Transverse colon (tissue), 4 donors: Measurements from ENCODE around the gene ARHGAP22. TPM values are rescaled to one million over a fixed set of nuclear protein-coding genes. Genes with fewer than 3 reads are reported as not detected.

Source experiments
- DNase-seq: peaks from one replicate; pipeline ENCODE4 v3.0.0-alpha.2; 2019
- H3K27ac ChIP-seq, 4 donors: fragments of 200-600 bp; sonication (generic); 2 replicates each; pipeline ENCODE4 v1.5.1; 2016 to 2018; ENCODE audit warnings: inconsistent platforms in 4 of 4
- H3K27me3 ChIP-seq: fragments of 200-600 bp; sonication (generic); 2 replicates; pipeline ENCODE4 v1.5.1; 2017; ENCODE audit warnings: inconsistent platforms
- H3K36me3 ChIP-seq, 4 donors: fragments of 200-600 bp; sonication (generic); 2 replicates each; pipeline ENCODE4 v1.5.1; 2017 to 2019; ENCODE audit warnings: inconsistent platforms in 4 of 4
- H3K4me1 ChIP-seq, 4 donors: fragments of 200-600 bp; sonication (generic); 2 replicates each; pipeline ENCODE4 v1.5.1; 2017 to 2020; ENCODE audit warnings: inconsistent platforms in 4 of 4
- H3K4me3 ChIP-seq, 4 donors: fragments of 200-600 bp; sonication (generic); 1 replicate in 1 of 4; 2 replicates in 3 of 4; pipeline versions ENCODE4 v1.5.1 to v1.6.1; 2017 to 2019; ENCODE audit warnings: inconsistent platforms in 4 of 4
- H3K9me3 ChIP-seq, 2 donors: fragments of 200-600 bp; sonication (generic); 2 replicates each; pipeline ENCODE4 v1.5.1; 2017 to 2019; ENCODE audit warnings: inconsistent platforms in 2 of 2
- EP300 ChIP-seq: sonication (generic); formaldehyde crosslinking; IDR thresholded peaks from one replicate; pipeline ENCODE4 v1.6.1; 2017; ENCODE audit warnings: antibody characterized with exemption, low read depth
- POLR2A ChIP-seq: fragments of 450-650 bp; IDR thresholded peaks from one replicate; pipeline ENCODE4 v1.6.1; 2016; ENCODE audit warnings: antibody characterized with exemption, mild to moderate bottlenecking, moderate library complexity
- POLR2AphosphoS5 ChIP-seq, 3 donors: sonication (generic); formaldehyde crosslinking; IDR thresholded peaks; one replicate each; pipeline ENCODE4 v1.6.1; 2016; ENCODE audit warnings: antibody characterized with exemption in 3 of 3
- WGBS, 2 donors: methylation state at CpG; one replicate each; pipeline ENCODE4 v1.1.5; 2018; ENCODE audit warnings: low coverage in 1 of 2; 5-methylcytosine and 5-hydroxymethylcytosine counted together
- in situ Hi-C, 4 donors: fragments of 200-750 bp; cut with MboI; loops; one replicate each; pipeline versions ENCODE4 v1.15.0 to v1.15.1; 2017; ENCODE audit warnings: low sequenced_read_pairs in 3 of 4, low pct_ligation_motif_present in 1 of 4, low pct_unique_long_range_greater_than_20kb in 1 of 4
- intact Hi-C: fragments of 100-400 bp; cut with DNase I; formaldehyde crosslinking; loops from one replicate; pipeline ENCODE4 v1.15.1; 2023; ENCODE audit warnings: low total_unique reads
- total RNA-seq, 4 donors: library from RNA; depleted of rRNA; stranded (reverse); fragments of >200 nt; gene quantifications; one replicate each; pipeline ENCODE4 v1.1.0, GENCODE V29; 2016
- TF ChIP-seq, protein P1 (sequence below), 5 experiments: fragments of 200-600 bp in 3 of 5; fragments of 450-650 bp in 2 of 5; sonication (generic) in 3 of 5; IDR thresholded peaks; 1 replicate in 2 of 5; 2 replicates in 3 of 5; pipeline ENCODE4 v1.5.1; 2016 to 2017; ENCODE audit warnings: antibody characterized with exemption in 5 of 5, inconsistent platforms in 3 of 5, mild to moderate bottlenecking in 2 of 5, moderate library complexity in 1 of 5

The ARHGAP22 gene
- total RNA-seq, 4 donors from 2014 or later: 1.4 to 3.4 (median 1.7) TPM; not detected in 1

- Histone ChIP-seq H3K27ac (no peak overlapping the region), H3K36me3 (no peaks in the 10 kb centered on the region), H3K27me3 (peaks cover 19% of the 10 kb centered on the region), H3K4me1 (no peaks in the 10 kb centered on the region), H3K9me3 (no peaks in the 10 kb centered on the region), H3K4me3 (no peak overlapping the region)
- WGBS, 2 donors: 82 to 100% methylated on average over 1 to 3 of the region's 3 CpGs
- no peak for DNase-seq
- in situ Hi-C loops: no loop called here
- intact Hi-C loops: no loop called here
- no peak for TF ChIP-seq POLR2A
Measured at GRCh38 chr10:48468130-48468790, 136.6 kb downstream of the ARHGAP22 start.

GRCh38 chr10:48467669-48468068 is 137.2 kb downstream of the ARHGAP22 start:
- TF ChIP-seq, protein P1, sequence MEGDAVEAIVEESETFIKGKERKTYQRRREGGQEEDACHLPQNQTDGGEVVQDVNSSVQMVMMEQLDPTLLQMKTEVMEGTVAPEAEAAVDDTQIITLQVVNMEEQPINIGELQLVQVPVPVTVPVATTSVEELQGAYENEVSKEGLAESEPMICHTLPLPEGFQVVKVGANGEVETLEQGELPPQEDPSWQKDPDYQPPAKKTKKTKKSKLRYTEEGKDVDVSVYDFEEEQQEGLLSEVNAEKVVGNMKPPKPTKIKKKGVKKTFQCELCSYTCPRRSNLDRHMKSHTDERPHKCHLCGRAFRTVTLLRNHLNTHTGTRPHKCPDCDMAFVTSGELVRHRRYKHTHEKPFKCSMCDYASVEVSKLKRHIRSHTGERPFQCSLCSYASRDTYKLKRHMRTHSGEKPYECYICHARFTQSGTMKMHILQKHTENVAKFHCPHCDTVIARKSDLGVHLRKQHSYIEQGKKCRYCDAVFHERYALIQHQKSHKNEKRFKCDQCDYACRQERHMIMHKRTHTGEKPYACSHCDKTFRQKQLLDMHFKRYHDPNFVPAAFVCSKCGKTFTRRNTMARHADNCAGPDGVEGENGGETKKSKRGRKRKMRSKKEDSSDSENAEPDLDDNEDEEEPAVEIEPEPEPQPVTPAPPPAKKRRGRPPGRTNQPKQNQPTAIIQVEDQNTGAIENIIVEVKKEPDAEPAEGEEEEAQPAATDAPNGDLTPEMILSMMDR (IDR thresholded peaks at IDR 0.05): no peak
- no peak for TF ChIP-seq EP300
- TF ChIP-seq POLR2AphosphoS5 (IDR thresholded peaks at IDR 0.05): no peak
- TF ChIP-seq POLR2A: no peak
- WGBS, 2 donors: 71 to 83% methylated on average over 1 to 4 of the region's 4 CpGs

GRCh38 chr10:48466611-48467240 is 138.1 kb downstream of the ARHGAP22 start:
- Histone ChIP-seq H3K9me3 (no peaks in the 10 kb centered on the region), H3K4me3 (no peak overlapping the region), H3K27ac (no peak overlapping the region), H3K36me3 (no peaks in the 10 kb centered on the region), H3K4me1 (no peaks in the 10 kb centered on the region), H3K27me3 (peaks cover 19% of the 10 kb centered on the region)
- TF ChIP-seq POLR2AphosphoS5 (IDR thresholded peaks at IDR 0.05): no peak
- TF ChIP-seq, protein P1 (IDR thresholded peaks at IDR 0.05): no peak
- TF ChIP-seq POLR2A: no peak
- TF ChIP-seq EP300: no peak
- DNase-seq: no peak
- 65% methylated on average over 8 of the region's 43 CpGs; no CpG with 5 or more reads in 1 of the 2 donors for WGBS, 2 donors
- intact Hi-C loops (no loop called here), in situ Hi-C loops (no loop called here)

More at GRCh38 chr10:48467669-48468068, 137.2 kb downstream of the ARHGAP22 start:
- Histone ChIP-seq H3K4me3 (no peak overlapping the region), H3K27ac (no peak overlapping the region), H3K36me3 (no peaks in the 10 kb centered on the region), H3K9me3 (no peaks in the 10 kb centered on the region), H3K27me3 (peaks cover 19% of the 10 kb centered on the region), H3K4me1 (no peaks in the 10 kb centered on the region)
- intact Hi-C loops (no loop called here), in situ Hi-C loops (no loop called here)
- no peak for DNase-seq

GRCh38 chr10:48465860-48466521 is 138.9 kb downstream of the ARHGAP22 start:
- Histone ChIP-seq H3K9me3 (no peaks in the 10 kb centered on the region), H3K4me3 (no peak overlapping the region), H3K27me3 (peaks cover 19% of the 10 kb centered on the region), H3K27ac (no peak overlapping the region), H3K36me3 (no peaks in the 10 kb centered on the region), H3K4me1 (no peaks in the 10 kb centered on the region)
- WGBS, 2 donors: 47% methylated on average over 35 of the region's 42 CpGs; no CpG with 5 or more reads in 1 of the 2 donors
- DNase-seq: no peak
- intact Hi-C loops: no loop called here
- in situ Hi-C loops: no loop called here
- TF ChIP-seq, protein P1 (IDR thresholded peaks at IDR 0.05): no peak
- no peak for TF ChIP-seq EP300
- TF ChIP-seq POLR2A: no peak
- no peak for TF ChIP-seq POLR2AphosphoS5 (IDR thresholded peaks at IDR 0.05)
